HG02970 (cell line): ENCODE results near the gene NUP205.
"Not testable (repeated sequence)": the region's sequence is repeated elsewhere in the genome, so short reads cannot be mapped to it uniquely, and the experiment has no call there.

Experiments used
- ATAC-seq: cut with Tn5 transposase; IDR thresholded peaks from one replicate; pipeline ENCODE4 v1.9.1; 2021; ENCODE audit warnings: mild to moderate bottlenecking, moderate library complexity, moderate number of reproducible peaks; ENCODE audit not compliant: unreplicated experiment, low FRiP score

NUP205 gene

DNA sequence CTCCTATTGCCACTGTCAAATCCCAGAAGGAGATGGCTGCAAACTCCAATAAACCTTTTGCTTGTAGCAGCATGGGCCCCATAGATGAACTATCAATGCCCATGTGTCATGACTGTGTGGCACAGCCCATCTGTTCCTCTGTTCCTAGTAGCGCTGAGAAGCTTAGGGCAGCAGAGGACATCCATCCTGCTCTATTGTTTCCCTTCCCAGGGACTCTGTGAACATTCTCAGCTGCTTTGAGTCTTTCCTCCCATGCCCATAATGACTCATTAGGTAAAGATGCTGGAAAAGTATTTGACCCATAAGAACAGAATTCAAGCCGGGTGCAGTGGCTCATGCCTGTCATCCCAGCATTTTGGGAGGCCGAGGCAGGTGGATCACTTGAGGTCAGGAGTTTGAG is 132.8 kb downstream of the NUP205 start:
- ATAC-seq, result no peak

- no peak for ATAC-seq
These were observed 134.3 kb downstream of the NUP205 start for GRCh38 chr7:135692055-135692454.

- ATAC-seq, result not testable (repeated sequence)
These were observed 134.9 kb downstream of the NUP205 start for GRCh38 chr7:135692606-135693005.

GRCh38 chr7:135693558-135693957 is 135.8 kb downstream of the NUP205 start:
- no peak for ATAC-seq

- ATAC-seq, result no peak
These were observed 139.7 kb downstream of the NUP205 start for GRCh38 chr7:135697276-135698049.
